ENCODE data around the gene PBX1. TPM values are rescaled to one million over a fixed set of nuclear protein-coding genes. Genes with fewer than 3 reads are reported as not detected.

The PBX1 gene
- total and polyA plus RNA-seq, 7 donors, result 6.7 to 168 (median 118) TPM

- Histone ChIP-seq H3K4me1 (peaks cover 0 to 95% (median 81%) of the 10 kb centered on the region in 4 donors), H3K9me3 (no peaks in the 10 kb centered on the region), H3K36me3 (peaks cover 0 to 8% (median 0%) of the 10 kb centered on the region in 4 donors), H3K4me3 (no peak overlapping the region), H3K27ac (peak overlapping the region; percentile 76 to 90 (median 88)), H3K27me3 (no peaks in the 10 kb centered on the region)
- no peak for DNase-seq
- 48 to 63% methylated on average over 9 of the region's 9 CpGs for WGBS, 2 donors
- intact Hi-C loops (cut with DNase I), result loop anchor here (10.0 kb wide), 1 partner anchor 335 kb away; no protein-coding TSS in a partner anchor
- TF ChIP-seq EP300 (IDR thresholded peaks at IDR 0.05) (no peak), POLR2AphosphoS5 (IDR thresholded peaks at IDR 0.05) (no peak), POLR2A (IDR thresholded peaks at IDR 0.05) (no peak), CTCF (IDR thresholded peaks at IDR 0.05) (no peak)
Measured at GRCh38 chr1:164589961-164590507, 31.1 kb downstream of the PBX1 start.

GRCh38 chr1:164590592-164590991 lies 31.6 kb downstream of the PBX1 start:
- Histone ChIP-seq H3K27ac (peak overlapping the region; percentile 76 to 90 (median 88)), H3K36me3 (peaks cover 0 to 8% (median 0%) of the 10 kb centered on the region in 4 donors), H3K9me3 (no peaks in the 10 kb centered on the region), H3K27me3 (no peaks in the 10 kb centered on the region), H3K4me1 (peaks cover 0 to 94% (median 81%) of the 10 kb centered on the region in 4 donors), H3K4me3 (no peak overlapping the region)
- intact Hi-C loops (cut with DNase I), result no loop called here
- no peak for DNase-seq
- WGBS, 2 donors, result 19 to 80% methylated on average over 5 of the region's 5 CpGs
- TF ChIP-seq POLR2AphosphoS5 (IDR thresholded peaks at IDR 0.05) (no peak), EP300 (IDR thresholded peaks at IDR 0.05) (no peak), POLR2A (IDR thresholded peaks at IDR 0.05) (no peak)

GRCh38 chr1:164591858-164592257 lies 32.9 kb downstream of the PBX1 start:
- TF ChIP-seq POLR2A (IDR thresholded peaks at IDR 0.05) (no peak), EP300 (IDR thresholded peaks at IDR 0.05) (no peak), POLR2AphosphoS5 (IDR thresholded peaks at IDR 0.05) (no peak), CTCF (IDR thresholded peaks at IDR 0.05) (no peak)
- H3K27ac ChIP-seq, result peak overlapping the region; percentile 76 to 90 (median 88)
- no peak for DNase-seq
- WGBS, 2 donors, result 52 to 92% methylated on average over 1 of the region's 1 CpG
- peaks cover 0 to 87% (median 74%) of the 10 kb centered on the region in 4 donors for H3K4me1 ChIP-seq
- peaks cover 0 to 8% (median 0%) of the 10 kb centered on the region in 4 donors for H3K36me3 ChIP-seq
- intact Hi-C loops (cut with DNase I), result no loop called here
- no peak overlapping the region for H3K4me3 ChIP-seq
- no peaks in the 10 kb centered on the region for H3K27me3 ChIP-seq
- H3K9me3 ChIP-seq, result no peaks in the 10 kb centered on the region

DNA sequence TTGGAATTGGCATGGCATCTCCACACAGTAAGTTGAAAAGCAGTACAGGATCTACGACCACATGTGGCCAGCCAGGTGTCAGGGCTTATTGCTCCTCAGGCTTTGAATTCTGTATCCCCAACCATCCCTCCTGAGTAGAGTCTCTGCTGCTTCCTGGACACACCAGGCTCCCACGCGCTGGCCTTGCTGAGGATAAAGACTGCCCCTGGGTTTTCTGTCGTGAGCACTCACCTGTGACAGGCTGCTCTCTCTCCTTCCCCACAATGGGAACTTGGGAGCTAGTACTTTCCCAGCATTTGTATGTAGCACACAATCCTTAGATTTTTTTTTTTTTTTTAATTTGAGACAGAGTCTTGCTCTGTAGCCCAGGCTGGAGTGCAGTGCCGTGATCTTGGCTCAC lies 33.6 kb downstream of the PBX1 start:
- H3K4me3 ChIP-seq, result no peak overlapping the region
- H3K4me1 ChIP-seq, result peaks cover 0 to 85% (median 67%) of the 10 kb centered on the region in 4 donors
- no peak for TF ChIP-seq POLR2A (IDR thresholded peaks at IDR 0.05)
- no peak for TF ChIP-seq POLR2AphosphoS5 (IDR thresholded peaks at IDR 0.05)
- no peak for TF ChIP-seq CTCF (IDR thresholded peaks at IDR 0.05)
- TF ChIP-seq EP300 (IDR thresholded peaks at IDR 0.05), result no peak
- H3K27me3 ChIP-seq, result no peaks in the 10 kb centered on the region
- WGBS, 2 donors, result 93 to 97% methylated on average over 5 of the region's 5 CpGs
- no peak for DNase-seq
- H3K27ac ChIP-seq, result peak overlapping the region; percentile 76 to 90 (median 88)
- no peaks in the 10 kb centered on the region for H3K9me3 ChIP-seq
- intact Hi-C loops (cut with DNase I), result no loop called here
- H3K36me3 ChIP-seq, result peaks cover 0 to 16% (median 0%) of the 10 kb centered on the region in 4 donors

- Histone ChIP-seq H3K36me3 (peaks cover 0 to 19% (median 0%) of the 10 kb centered on the region in 4 donors), H3K4me1 (peaks cover 0 to 84% (median 64%) of the 10 kb centered on the region in 4 donors), H3K27me3 (no peaks in the 10 kb centered on the region), H3K9me3 (no peaks in the 10 kb centered on the region), H3K4me3 (no peak overlapping the region), H3K27ac (peak overlapping the region in 3 of 4 donors; percentile 5 to 30 (median 12))
- 64 to 80% methylated on average over 4 of the region's 4 CpGs for WGBS, 2 donors
- intact Hi-C loops (cut with DNase I), result no loop called here
- no peak for DNase-seq
- TF ChIP-seq EP300 (IDR thresholded peaks at IDR 0.05), result no peak
- no peak for TF ChIP-seq CTCF (IDR thresholded peaks at IDR 0.05)
- no peak for TF ChIP-seq POLR2A (IDR thresholded peaks at IDR 0.05)
- no peak for TF ChIP-seq POLR2AphosphoS5 (IDR thresholded peaks at IDR 0.05)
Measured at GRCh38 chr1:164595212-164595611, 36.2 kb downstream of the PBX1 start.

Data from sigmoid colon (tissue), 7 donors.